ENCODE measurements around the gene ERRFI1.

- TF ChIP-seq CTCF (IDR thresholded peaks at IDR 0.05; ENCODE audit: low read depth, low read length, missing input control) (no peak), RAD21 (IDR thresholded peaks at IDR 0.05) (no peak), JUND (IDR thresholded peaks at IDR 0.05) (no peak), FOXA1 (IDR thresholded peaks at IDR 0.05) (no peak)
Measured at GRCh38 chr1:8028571-8028910, 2.4 kb upstream of the ERRFI1 start.

Data from liver (tissue), 3 donors.